GM19395 (cell line): ENCODE results near the gene NUSAP1.
"Not testable (repeated sequence)": the region's sequence is repeated elsewhere in the genome, so short reads cannot be mapped to it uniquely, and the experiment has no call there.

ENCODE experiments used
- ATAC-seq: cut with Tn5 transposase; IDR thresholded peaks from one replicate; pipeline ENCODE4 v1.9.1; 2021; ENCODE audit warnings: mild to moderate bottlenecking, moderate library complexity; ENCODE audit not compliant: unreplicated experiment

The NUSAP1 gene

DNA sequence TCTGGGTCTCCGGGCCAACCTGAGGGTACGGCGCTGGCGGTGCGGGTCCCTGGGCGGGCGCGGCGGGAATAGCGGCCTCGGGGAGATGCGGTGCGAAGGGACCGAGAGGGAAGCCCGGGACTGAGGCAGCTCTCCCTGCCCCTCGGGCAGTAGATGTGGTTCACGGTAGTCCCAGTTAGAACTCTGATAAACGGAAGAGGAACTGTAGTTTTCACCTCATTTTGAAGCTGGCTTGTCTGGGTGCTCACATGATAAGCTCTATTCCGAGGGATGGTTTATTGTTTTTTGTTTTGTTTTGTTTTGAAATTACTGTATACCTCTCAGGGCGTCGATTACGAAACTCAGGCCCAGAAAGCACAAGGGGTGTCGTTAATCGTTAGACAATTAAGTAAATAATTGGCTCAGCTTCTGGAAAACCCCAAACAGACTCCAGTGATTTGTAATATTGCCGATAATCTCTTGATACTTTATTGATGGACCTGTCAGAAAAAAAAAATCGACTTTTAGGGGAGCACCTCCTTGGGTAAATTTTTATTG lies 413 bp downstream of the NUSAP1 start:
- ATAC-seq: no peak

GRCh38 chr15:41334293-41335120 lies 1.8 kb downstream of the NUSAP1 start:
- no peak for ATAC-seq

DNA sequence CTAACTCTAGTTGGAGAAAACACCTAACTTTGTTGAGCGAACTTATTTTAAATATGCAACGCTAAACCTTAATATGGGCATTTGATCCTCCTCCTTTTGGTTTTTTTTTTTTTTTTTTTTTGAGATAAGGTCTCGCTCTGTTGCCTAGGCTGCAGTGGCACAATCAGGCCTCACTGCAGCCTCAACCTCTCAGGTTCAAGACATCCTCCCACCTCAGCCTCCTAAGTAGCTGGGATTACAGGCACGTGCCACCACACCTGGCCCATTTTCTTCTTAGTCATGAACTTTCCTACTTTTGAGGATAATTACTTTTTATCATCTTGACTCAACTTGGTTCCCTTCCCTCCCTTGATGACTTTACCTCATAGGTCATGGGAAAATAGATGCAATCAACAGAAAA lies 3.9 kb downstream of the NUSAP1 start:
- ATAC-seq: no peak

GRCh38 chr15:41337047-41337446 lies 4.4 kb downstream of the NUSAP1 start:
- ATAC-seq: no peak

- ATAC-seq: no peak
Observed at GRCh38 chr15:41337631-41338522, 5.2 kb downstream of the NUSAP1 start.

- no peak for ATAC-seq
Observed at GRCh38 chr15:41340189-41340695, 7.6 kb downstream of the NUSAP1 start.

DNA sequence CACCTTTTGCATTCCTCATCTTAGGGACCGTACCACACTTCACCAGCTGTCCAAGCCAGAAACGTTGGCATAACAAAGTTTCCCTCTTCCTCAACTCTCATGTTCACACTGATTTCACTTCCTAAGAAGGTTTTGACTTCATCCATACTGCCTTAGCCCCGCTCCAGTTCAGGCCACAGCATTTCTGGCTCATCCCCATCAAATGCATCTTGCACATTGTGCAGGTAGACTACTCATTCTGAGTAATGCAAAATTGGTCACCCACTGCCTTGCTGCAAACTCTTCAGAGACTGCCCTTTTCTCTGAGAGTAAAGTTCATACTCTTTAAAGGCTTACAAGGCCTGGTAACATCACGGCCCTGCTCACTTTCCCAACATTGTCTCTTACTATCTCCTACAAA lies 8.8 kb downstream of the NUSAP1 start:
- ATAC-seq: no peak

- ATAC-seq: no peak
Observed at GRCh38 chr15:41347236-41347635, 14.6 kb downstream of the NUSAP1 start.

DNA sequence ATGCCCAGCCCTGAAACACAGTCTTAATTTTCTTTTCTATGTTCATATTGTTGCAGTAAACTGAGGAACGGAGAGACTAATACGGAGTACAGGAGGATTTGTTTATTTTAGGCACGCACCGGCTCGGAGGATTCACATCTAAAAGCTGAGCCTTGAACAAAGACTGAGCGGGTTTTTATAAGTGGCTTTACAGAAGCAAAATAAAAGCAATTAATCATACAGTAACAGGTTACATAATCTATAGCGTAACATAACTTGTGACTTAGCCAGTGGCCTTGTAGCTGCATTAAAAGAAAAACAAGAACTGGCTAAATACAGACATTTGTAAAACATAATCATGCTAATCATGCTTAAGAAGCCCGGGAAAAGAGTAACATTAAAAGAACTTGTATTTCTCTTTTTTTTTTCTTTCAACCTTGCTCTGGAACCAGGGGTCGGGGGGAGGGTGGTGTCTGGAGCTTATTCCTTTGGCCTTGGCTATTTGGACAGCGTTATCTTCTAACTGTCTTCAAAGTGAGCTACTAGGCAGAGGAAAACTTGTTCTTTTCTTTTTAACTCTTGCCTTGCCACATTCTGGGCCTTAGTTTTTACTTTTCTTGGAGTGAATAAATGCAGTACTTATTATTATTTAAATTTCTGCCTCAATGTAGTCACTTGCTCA lies 17.5 kb downstream of the NUSAP1 start:
- ATAC-seq: no peak

GRCh38 chr15:41354371-41354770 lies 21.7 kb downstream of the NUSAP1 start:
- no peak for ATAC-seq

- ATAC-seq: no peak
Observed at GRCh38 chr15:41367418-41367817, 34.7 kb downstream of the NUSAP1 start.

GRCh38 chr15:41377978-41378377 lies 45.3 kb downstream of the NUSAP1 start:
- no peak for ATAC-seq

DNA sequence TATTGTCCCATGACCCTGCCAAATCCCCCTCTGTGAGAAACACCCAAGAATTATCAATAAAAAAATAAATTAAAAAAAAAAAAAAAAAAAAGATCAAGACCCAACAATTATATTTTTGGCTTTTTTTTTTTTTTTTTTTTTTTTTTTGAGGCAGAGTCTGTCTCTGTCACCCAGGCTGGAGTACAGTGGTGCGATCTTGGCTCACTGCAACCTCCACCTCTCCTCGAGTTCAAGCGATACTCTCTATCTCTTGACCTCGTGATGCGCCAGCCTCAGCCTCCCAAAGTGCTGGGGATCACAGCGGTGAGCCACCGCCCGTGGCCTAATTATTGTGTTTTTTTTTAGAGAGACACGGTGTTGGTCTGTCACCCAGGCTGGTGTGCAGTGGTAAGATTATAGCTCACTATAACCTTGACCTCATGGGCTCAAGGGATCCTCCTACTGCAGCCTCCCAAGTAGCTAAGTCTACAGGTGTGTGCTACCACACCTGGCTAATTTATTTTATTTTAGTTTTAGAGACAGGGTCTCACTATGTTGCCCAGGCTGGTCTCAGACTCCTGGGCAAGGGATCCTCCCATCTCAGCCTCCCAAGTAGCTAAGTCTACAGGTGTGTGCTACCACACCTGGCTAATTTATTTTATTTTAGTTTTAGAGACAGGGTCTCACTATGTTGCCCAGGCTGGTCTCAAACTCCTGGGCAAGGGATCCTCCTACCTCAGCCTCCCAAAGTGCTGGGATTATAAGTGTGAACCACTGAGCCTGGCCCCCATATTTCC lies 51.5 kb downstream of the NUSAP1 start:
- ATAC-seq: not testable (repeated sequence)

DNA sequence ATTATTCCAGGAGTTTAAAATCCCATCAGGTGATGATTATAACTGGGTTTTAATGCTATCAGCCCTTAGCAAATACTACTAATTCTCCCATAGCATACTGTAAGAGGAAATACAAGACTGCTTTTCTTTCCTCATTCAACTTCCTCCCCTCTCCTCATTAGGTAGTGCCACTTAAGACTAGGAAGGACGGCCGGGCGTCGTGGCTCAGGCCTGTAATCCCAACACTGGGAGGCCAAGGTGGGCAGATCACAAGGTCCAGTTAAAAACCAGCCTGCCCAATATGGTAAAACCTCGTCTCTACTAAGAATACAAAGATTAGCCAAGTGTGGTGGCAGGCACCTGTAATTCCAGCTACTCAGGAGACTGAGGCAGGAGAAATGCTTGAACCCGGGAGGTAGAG lies 55.0 kb downstream of the NUSAP1 start:
- no peak for ATAC-seq

GRCh38 chr15:41392659-41393058 lies 60.0 kb downstream of the NUSAP1 start:
- no peak for ATAC-seq

DNA sequence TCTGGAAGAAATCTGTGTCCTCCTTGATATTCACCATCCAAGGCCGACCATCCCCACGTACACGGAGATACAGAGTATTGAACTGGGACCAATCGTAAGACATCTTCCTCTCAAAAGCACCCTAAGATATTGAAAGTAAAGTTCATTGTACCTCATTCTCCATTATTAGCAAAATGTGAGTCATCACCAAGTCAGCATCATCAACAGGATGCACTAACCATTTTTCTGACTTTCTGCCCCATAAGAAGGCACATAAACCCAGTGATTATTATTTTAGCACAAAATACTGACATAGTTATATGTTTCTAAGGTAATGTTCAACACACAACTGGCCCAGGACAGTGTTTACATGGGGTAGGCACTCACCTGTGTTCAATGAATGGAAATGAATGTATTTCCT lies 62.2 kb downstream of the NUSAP1 start:
- no peak for ATAC-seq

- no peak for ATAC-seq
Observed at GRCh38 chr15:41396111-41396510, 63.4 kb downstream of the NUSAP1 start.

GRCh38 chr15:41401904-41402267 lies 69.2 kb downstream of the NUSAP1 start:
- ATAC-seq: no peak

DNA sequence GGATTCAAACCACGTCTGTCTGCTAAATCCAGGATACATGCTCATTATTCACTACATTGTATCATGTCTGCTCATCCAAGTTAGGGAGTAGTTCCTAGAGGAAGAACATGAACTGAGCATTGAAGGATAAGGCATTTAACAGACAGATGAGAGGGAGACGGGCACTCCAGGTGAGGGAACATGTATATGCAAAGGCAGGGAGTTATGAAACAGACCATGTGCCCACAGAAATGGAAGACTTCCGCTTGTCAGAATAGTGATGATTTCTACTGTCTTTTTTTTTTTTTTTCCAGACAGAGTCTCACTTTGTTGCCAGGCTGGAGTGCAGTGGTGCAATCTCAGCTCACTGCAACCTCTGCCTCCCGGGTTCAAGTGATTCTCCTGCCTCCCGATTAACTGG lies 74.7 kb downstream of the NUSAP1 start:
- ATAC-seq: no peak

GRCh38 chr15:41408234-41408641 lies 75.6 kb downstream of the NUSAP1 start:
- no peak for ATAC-seq
